ENCODE measurements around the gene FBRSL1.
A peak's percentile ranks its signal among the peaks of the same experiment; 100 is the strongest.
"Not testable (repeated sequence)": the region's sequence is repeated elsewhere in the genome, so short reads cannot be mapped to it uniquely, and the experiment has no call there.

FBRSL1 gene

DNA sequence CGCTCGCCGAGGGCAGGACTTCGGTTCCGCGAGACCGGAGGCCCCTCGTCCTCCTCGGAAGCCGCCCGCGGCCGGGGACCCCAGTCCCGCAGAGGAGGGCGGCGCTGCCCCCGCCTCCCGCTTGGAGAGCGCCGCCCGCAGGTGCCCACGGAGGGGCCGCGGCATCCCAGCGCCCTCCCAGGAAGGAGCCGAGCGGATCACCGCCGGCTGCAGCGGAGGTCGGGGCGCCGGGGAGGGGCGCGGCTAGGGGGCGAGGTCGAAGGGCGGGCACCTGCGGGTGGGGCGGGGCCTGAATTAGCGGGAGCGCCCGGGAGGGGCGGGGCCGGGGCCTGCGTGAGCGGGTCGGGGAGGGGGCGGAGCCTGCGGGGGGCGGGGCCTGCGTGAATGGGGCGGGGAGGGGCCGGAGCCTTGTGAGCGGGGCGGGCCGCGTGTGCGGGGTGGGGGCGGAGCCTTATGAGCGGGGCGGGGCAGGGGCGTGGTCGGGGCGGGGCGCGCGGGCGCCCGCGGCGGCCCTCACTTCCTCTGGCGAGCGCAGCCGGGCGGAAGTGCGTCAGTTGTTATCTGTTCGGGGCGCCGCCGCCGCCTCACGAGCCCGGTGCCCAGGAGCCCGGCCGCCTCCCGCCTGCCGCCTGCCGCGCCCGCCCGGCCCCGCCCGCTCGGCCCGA, at the start of gene FBRSL1:
FBRSL1 (plus strand) TSS at position 550 of the 665 bp plus-strand sequence.
- DNase-seq (ENCODE audit: low read depth) = peak; percentile 79

DNA sequence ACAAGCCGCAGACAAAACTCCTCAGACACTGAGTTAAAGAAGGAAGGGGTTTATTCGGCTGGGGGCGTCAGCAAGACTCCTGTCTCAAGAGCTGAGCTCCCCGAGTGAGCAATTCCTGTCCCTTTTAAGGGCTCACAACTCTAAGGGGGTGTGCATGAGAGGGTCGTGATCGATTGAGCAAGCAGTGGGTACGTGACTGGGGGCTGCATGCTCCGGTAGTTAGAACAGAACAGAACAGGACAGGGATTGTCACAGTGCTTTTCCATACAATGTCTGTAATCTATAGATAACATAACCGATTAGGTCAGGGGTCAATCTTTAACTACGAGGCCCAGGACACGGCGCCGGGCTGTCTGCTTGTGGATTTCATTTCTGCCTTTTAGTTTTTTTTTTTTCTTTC, 49.5 kb upstream of the FBRSL1 start:
- not testable (repeated sequence) for DNase-seq (ENCODE audit: low read depth)

DNA sequence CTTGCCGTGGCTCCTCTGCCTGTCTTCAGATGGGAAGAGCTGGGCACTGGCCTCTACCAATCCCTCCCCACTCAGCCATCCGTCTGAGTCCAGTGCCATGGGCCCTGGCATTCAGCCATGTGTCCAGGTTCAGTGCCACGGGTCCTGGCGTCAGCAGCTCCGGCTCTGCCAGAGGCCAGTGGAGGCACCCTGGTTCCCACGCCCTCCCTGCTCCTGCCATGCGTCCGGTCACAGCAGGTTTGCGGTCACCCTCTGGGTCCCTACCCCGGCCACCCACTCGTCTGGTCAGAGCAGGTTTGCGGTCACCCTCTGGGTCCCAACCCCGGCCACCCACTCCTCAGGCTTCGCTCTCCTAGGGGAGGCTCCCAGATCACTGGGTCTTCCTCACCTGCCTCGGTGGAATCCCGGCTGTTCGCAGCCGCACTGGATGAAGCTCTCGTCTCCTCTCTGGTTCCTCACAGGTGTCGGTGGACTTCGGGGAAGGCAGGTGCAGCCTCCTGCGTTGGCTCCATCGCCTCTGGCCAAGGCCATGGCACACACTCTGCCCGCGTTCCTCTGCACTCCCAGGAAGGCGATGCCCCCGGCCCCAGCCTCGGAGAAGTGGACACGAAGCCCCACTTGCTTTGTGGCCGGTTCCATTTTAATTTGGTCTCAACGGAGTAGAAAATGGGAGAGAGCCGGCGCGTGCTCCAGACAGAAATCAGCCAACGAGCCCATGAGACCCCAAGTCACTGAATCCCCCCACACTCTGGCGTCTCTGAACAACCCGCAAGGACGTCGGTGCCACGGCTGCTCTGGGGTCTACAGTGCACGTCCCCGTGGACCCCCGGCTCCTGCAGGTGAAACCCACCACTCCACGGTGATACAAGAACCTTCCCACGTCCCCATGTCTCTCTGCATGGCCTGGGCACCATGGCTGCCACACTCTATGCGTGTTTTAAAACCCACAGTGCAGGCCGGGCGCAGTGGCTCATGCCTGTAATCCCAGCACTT, 47.8 kb upstream of the FBRSL1 start:
- DNase-seq (ENCODE audit: low read depth) = no peak

DNA sequence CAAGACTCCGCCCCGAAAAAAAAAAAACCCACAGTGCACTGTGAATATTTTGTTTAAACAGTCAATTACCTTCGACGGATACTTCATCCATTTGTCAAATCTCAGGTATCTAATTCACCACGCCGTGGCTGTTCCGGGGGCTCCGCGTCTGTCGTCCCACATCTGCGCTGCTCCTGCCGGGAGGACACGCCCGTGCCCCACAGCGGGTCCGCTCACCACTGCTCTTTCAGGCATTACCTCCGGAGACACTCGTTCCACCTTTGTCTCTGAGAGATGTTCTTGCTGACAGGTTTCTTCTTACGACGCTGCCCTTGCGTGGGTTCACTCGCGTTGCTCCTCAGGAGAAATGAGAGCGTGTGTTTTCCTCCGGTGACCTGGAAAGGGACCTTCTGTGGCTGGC, 46.9 kb upstream of the FBRSL1 start:
- no peak for DNase-seq (ENCODE audit: low read depth)

DNA sequence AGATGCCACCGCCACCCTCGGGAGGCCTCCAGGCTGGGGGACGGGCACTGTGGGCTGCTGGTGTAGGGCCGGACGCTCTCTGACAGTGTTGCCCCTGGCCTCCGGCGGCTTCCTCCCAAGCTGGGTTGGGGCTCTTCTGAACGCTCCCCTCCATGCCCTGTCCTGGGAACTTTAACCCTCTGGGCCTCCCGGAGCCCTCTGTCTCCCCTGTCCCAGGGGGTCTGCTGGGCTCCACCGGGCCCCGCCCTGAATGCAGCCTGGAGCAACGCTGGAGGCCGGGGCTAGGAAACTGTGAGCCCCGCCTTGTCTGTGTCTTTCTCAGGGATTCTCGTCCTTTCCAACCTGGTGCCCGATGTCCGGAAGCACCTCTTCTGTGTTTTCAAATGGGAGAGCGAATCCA, 45.7 kb upstream of the FBRSL1 start:
- DNase-seq (ENCODE audit: low read depth) = no peak

DNA sequence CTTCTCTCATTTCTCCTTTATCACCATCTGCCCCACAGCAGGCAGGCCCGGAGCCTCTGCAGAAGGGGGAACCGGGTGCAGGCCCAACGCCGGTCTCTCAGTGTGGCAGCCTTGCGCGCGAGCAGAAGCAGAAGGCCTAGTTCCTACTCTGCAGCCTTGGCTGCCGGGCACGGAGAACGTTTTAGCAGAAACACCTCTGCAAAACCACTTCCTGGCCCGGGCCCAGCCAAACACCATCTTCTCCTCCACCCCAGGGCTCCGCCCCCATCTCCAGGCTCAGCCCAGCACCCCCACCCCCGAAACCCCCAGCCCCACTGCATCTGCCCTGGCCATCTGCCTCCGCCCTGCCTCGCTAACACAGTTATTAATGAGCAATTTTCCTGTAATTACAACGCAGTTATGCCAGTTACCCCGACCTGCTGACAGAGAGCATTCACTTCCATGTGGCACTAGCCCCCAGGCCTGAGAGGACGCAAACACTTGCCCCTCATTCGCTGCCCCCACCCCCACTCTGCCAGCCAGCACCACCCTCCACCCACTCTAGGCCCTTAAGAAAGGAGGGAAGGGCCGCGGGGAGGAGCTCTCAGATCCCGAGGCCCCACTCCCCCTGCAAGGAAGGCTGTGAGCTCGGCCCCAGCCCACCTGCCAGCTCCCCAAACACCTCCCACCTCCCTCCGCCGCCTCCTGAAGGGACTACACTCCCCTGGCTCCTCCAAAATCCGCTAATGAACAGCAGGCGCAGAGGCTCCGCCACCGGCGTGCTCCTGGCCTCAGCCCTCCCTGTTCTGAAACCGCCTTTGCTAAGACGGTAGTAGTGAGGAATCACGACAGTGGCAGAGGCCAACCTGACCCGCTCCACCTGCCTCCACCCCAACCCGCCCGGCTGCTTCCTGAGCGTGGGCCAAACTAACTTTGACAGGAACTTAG, 44.7 kb upstream of the FBRSL1 start:
- DNase-seq (ENCODE audit: low read depth) = no peak

DNA sequence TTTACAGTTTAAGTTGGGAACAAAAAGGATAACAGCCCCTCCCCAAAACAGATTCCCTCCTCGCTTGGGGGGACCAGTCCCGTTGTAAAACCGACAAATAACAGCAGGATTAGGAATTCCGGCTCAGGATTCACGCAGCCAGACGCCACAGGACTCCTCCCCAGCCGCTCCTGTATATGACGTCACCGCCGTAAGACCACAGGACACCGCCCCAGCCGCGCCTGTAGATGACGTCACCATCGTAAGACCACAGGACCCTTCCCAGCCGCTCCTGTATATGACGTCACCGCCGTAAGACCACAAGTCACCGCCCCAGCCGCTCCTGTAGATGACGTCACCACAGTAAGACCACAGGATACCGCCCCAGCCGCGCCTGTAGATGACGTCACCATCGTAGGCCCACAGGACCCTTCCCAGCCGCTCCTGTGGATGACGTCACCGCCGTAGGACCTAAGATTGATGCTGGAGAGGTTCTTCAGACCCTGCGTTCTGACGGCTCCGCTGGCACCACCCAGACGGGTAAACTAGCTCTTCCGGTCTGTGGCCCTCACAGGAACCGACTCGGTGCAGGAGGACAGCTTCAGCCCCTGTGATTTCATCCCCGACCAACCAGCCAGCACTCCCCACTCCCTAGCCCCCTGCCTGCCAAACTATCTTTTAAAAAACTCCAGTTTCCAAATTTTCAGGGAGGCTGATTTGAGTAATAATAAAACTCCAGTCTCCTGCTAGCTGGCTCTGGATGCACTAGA, 43.9 kb upstream of the FBRSL1 start:
- peak; percentile 79 for DNase-seq (ENCODE audit: low read depth)

DNA sequence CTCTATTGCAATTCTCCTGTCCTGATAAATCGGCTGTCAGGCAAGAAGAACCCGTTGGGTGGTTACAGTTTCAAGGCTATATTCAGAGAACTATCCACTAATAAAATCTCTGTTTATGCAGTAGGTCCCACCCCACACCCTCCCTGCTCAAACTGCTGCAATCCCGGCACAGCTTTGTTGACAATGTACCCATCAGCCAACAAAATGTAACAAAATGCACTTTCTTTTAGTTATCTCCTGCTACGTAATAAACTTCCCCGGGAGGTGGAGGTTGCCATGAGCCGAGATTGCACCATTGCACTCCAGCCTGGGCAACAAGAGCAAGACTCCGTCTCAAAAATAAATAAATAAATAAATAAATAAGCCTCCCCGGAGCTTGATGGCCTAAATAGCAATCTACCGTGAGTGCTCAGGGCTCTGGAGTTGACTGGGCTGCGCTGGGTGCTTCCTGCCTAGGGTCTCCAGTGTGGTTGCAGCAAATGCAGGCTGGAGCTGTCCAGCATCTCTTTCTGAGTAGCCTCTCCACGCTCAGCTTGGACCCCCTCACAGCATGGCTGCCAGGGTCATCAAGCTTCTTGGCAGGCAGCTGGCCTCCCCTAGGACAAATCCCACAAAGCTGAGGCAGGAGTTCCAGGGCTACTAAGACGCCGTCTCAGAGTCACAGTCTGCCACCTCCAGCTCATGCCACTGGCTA, 43.2 kb upstream of the FBRSL1 start:
- DNase-seq (ENCODE audit: low read depth) = no peak

DNA sequence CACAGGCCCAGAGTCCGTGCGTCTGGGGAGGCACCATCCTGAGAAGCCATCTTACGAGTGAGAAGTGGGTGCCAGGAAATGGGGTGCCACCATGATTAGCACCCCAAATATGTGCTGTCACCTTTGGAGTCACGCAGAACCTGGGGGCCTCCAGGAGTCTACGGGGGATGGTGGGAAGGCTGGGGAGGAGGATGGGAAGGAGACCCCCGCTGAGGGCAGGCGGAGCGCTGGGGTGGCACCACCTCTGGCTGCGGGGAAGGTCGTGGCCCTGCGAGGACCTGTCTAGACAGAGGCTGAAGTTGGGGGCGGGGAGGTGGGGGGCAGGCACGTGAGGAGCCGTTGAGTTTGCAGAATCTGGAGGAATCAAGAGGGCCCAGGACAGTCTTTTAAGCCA, 42.6 kb upstream of the FBRSL1 start:
- DNase-seq (ENCODE audit: low read depth) = no peak

DNA sequence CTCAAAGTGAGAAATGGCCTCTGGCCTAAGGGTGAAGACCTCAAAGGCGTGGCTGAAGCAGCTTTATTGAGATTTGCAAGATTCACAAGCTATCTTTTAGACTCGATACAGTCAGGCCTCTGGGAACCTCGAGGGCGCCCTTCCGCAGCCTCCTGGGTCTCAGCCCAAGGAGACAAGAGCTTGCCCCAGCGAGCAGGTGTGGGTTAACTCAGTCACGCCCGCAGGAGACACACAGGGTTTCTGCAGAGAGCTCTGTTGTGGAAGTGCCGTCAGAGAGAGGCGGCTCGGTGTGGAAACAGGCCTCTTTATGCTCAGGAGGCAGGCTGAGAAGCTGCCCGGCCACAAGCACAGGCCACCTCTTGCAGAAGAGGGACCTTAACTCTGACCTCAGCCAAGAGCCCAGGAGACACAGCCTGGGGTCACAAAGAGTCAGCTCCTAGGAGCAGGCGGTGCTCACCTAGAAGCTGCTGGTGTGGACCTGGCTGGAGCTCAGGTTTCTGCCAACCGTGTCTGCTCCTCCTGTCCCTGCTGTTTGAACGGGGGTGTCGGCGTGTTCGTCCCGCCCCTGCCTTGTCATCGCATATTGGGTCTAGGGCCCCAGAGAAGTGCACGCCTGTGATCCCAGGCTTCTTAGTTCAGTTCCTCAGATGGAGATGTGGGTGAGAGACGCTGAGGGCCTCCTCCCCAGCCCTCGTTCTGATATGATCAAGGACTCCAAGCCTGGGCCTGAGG, 42.1 kb upstream of the FBRSL1 start:
- DNase-seq (ENCODE audit: low read depth) = no peak

DNA sequence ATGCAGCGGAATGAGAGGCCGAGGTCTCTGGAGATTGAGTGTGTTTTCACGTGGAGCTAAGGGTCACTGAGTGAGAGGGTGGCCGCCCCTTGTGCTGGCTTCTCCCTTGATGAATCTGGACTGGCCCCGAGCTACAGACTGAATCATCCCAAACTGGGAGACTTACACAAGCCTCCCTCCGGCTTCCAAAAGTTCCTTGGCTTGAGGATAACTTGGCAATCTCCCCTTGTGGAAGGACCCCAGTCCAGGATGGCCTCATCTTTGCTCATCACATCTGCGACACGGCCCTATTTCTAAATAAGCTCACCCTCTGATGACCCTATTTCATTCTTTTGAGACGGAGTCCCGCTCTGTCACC, 41.5 kb upstream of the FBRSL1 start:
- no peak for DNase-seq (ENCODE audit: low read depth)

DNA sequence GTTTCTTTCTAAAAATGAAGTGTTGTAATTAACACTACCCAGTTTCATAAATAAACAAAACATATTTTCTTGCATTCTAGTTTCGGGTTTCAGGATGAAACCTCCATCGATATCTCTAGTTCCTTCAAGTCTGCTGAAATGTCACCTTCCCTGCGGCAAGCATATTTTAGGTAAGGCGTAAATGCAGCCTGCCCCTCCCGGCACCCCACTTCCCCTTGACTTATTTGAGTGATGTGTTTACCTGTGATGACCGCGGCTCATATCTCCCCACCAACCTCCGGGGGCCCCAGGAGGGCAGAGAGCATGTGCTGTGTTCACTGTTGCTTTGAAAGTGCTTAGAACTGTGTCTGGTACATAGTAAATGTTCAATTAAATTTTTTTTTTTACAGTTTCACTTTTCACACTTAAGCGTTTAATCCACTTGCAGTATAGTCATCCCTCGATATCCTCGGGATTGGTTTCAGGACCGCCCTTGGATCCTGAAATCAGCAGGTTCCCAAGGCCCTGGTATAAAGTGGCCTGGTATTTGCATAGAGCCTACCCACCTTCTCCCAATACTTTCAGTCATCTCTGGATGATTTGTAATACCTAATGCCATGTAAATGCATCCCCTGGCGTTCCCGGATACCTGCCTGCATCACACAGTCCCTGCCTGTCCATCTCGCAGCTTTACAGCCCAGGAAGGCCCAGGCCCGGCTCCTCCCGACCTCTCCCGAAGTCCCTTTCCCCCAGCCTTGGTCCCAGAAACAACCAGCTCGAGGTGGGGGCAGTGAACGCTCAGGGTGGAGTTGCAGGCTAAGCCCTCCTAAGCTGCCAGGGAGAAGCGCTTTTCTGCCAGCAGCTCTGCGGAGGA, 40.2 kb upstream of the FBRSL1 start:
- no peak for DNase-seq (ENCODE audit: low read depth)

DNA sequence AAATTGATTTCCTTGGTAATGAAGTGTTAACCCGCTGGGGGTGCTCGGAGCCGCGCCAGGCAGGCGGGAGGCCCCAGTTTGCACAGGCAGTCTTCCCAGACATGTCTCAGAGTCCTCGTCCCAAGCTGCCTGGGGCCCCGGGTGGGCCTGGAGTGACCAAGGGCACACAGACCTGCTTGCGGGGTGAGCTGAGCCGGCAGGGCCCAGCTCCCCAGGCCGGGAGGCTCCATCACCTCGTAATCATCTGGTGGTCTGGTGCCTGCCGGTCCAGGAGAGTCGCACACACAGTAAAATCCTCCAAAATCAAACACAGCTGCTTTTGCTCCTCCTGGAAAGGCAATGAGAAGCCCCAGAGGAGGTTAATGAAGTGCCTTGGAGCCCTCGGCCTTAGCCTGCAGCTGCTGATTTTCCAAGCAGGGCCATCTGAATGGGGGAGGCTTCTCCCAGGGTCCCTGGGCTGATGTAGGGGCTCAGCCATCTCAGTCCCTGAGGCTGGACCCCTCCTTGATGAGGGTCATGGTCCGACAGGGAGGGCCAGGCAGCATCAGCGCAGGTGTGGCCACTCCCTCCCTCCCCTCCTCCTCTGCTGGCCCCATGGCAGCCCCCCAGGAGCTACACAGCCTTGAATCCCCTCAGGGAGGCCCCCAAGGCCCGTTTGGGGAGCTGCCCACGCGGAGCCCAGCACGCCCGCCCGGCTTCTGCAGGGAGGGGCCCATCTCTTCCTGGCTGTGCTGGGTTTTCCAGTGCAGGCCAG, 39.4 kb upstream of the FBRSL1 start:
- no peak for DNase-seq (ENCODE audit: low read depth)

DNA sequence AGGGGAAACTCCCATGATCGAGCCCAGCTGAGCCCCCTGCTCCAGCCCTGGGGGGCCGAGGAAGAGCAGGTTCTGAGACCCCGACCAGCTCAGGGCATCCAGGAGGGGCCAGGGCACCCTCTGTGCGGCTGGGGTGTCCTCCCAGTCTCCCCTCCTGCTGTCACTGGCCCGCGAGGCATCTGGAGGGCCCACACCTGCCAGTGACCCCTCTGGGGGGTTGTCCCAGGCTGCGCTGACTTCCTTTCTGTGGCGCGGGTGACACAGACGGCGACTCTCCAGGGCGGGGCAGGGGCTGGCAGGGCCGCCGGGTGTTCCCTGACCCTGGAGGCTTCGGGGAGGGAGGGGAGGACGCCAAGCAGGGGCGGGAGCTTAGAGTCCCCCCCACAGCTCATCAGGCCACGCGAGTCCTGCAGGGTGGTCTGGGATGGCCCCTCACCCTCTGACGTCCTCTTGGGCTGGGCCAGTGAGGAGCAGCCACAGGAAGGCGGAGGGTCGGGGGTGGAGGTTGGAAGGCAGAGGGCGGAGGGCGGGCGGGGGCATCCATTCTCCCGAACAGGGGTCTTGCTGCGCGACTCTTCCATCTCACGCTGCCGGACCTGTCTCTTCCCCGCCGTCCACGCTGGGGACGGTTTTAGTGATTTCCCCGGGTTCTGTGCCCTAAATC, 38.6 kb upstream of the FBRSL1 start:
- DNase-seq (ENCODE audit: low read depth) = no peak

DNA sequence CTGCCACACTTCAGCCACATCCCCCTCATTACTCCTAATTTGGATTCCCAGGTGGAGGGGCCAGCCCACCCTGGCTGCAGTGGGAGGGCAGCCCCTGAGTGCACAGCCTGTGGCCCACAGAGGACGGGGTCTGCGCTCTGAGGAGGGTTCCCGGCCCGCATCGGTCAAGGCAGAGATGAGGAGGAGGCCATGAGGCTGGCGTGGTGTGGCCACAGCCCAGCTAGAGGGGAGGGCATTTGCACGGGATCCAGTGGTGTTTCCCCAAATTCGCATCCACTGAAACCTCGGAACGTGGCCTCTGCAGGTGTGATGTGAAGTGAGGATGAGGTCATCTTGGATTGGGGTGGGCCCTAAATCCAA, 38.1 kb upstream of the FBRSL1 start:
- DNase-seq (ENCODE audit: low read depth) = no peak

DNA sequence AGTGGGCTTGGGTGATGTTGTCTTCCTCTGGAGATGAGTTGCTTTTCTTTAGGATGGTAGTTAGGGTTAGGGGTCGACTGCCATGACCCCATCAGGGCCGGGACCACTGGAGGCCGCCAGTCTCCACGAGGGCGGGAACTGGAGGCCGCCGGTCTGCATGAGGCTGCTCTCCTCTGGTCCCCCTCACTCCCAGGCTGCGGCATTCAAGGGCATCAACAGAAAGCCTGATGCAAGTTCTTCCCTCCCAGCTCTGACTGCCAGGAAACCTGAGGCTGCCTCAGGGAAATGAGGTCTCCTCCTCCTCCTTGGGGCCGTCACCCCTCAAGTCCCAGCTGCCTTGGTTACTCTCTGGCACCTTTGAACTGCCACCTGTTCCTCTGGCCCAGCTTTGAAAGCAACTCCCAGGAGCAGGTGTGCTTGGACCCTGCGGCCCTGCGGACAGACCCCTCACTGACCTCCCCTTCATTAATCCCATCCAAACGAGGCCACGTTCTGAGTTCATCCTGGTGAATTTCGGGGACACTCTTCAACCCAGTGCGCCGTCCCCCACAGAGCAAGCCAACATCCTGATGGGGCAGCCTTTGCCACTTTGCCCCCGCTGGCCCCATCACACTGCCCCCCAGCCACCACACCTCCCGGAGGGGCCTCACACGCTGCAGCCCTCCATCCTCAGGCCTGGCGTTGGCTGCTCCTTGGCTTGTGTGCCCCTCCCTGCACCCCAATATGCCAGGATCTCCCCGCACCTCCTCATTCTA, 37.2 kb upstream of the FBRSL1 start:
- DNase-seq (ENCODE audit: low read depth) = no peak
